ENCODE measurements around the gene DMAC2L. TPM values are rescaled to one million over a fixed set of nuclear protein-coding genes. Genes with fewer than 3 reads are reported as not detected.

Gene DMAC2L
- total and polyA plus RNA-seq, 5 donors, result 14.8 to 23.6 (median 19.9) TPM

DNA sequence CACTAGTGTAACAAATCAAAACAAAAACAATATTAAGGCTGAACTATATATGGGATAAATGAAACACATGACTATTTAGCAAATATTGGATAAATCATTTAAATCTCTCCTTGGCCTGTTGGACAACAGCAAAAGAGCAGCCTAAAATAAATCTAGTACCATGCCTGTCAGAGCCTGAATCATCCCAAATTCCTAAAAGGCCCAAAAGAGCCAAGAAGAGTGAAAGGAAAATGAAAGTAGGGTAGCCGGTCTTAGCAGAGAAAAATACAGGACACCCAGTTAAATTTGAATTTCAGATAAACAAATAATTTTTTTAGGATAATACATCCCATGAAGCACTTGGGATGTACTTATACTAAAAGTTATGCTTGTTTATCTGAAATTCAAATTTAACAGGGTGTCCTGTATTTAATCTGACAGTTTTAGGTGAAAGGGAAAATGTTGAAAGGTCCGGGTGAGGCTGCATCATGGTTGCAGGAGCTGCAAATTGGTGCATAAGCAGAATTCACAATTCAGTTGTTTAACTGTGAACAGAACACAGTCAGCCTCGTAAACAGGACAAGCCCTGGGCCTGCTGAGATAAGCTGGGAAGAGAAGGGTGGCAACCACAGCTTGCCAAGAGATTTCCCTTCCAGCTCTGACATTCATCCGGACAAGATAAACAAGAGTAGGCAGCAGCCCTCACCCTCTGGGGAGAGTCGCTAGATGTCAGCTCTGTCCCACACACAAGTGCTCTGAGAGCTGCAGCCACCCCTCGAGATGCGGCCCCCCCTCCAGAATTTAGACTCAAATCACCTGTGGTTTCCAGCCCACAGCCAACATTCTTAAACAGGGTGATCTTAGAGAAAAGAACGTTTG, 30.3 kb downstream of the DMAC2L start:
- DNase-seq, result peak; percentile 47 to 74 (median 74)
- peak; percentile 93 to 94 for ATAC-seq

DNA sequence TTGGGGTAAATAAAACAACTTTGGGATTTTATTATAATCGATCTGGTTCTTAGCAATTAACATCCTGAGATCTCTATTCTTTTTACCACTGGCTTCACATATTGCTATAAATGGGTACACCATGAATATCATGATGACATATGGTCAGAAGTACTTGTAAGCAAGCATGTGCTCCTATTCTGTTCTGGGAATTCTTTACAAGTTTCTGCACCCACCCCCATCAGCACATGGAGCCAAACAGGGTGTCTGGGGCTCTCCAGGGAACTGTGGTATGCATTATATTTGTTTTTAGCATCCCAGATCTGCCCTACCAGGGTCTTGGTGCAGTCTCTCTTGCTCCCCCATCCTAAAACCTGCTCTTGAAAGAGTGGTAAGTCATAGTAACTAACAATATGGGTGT, 31.3 kb downstream of the DMAC2L start:
- H3K27ac ChIP-seq (ENCODE audit: low read length), result no peak overlapping the region
- DNase-seq (no peak), ATAC-seq (no peak)
- intact Hi-C loops (cut with DNase I), result no loop called here
- no peak overlapping the region for H3K4me3 ChIP-seq (ENCODE audit: low read length)
- 64% methylated on average over 1 of the region's 1 CpG for WGBS
- H3K27me3 ChIP-seq (ENCODE audit: control insufficient read depth, insufficient read depth), result no peaks in the 10 kb centered on the region
- peaks cover 5% of the 10 kb centered on the region for H3K4me1 ChIP-seq (ENCODE audit: control insufficient read depth, insufficient read depth, low read length)
- no peaks in the 10 kb centered on the region for H3K9me3 ChIP-seq (ENCODE audit: control insufficient read depth, low read length)

More for the DNA sequence above, 30.3 kb downstream of the DMAC2L start:
- Histone ChIP-seq H3K27ac (ENCODE audit: low read length) (peak overlapping the region; percentile 79), H3K9me3 (ENCODE audit: control insufficient read depth, low read length) (no peaks in the 10 kb centered on the region), H3K4me1 (ENCODE audit: control insufficient read depth, insufficient read depth, low read length) (peaks cover 5% of the 10 kb centered on the region), H3K4me3 (ENCODE audit: low read length) (peak overlapping the region; percentile 44), H3K27me3 (ENCODE audit: control insufficient read depth, insufficient read depth) (no peaks in the 10 kb centered on the region)
- intact Hi-C loops (cut with DNase I), result no loop called here
- 2% methylated on average over 8 of the region's 8 CpGs for WGBS

DNA sequence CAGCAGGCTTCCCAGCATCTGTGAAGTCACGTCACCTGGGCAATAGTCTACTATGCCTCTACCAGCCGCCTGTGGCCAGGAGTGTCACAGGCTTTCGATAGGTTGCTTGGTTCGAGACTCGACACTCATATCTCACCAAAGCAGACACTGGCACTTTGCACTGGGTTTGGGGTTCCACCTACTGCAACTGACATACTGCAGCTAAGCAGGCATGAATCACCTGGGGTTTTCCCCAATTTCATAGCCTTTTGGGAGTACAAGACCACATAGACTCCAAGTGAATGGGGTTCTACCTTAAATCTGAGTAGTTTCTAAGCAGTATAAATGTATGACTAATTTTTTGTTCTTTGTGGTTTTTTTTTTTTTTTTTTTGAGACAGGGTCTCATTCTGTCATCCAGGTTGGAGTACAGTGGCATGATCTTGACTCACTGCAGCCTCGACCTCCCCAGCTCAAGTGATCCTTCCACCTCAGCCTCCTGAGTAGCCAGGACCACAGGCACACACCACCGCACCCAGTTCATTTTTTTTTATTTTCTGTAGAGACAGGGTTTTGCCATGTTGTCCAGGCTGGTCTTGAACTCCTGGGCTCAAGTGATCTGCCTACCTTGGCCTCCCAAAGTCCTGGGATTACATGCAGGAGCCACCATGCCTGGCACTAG, 32.1 kb downstream of the DMAC2L start:
- intact Hi-C loops (cut with DNase I), result no loop called here
- H3K27ac ChIP-seq (ENCODE audit: low read length), result no peak overlapping the region
- peaks cover 5% of the 10 kb centered on the region for H3K4me1 ChIP-seq (ENCODE audit: control insufficient read depth, insufficient read depth, low read length)
- no peak for ATAC-seq
- WGBS, result 91% methylated on average over 7 of the region's 7 CpGs
- H3K4me3 ChIP-seq (ENCODE audit: low read length), result no peak overlapping the region
- no peak for DNase-seq
- no peaks in the 10 kb centered on the region for H3K27me3 ChIP-seq (ENCODE audit: control insufficient read depth, insufficient read depth)
- H3K9me3 ChIP-seq (ENCODE audit: control insufficient read depth, low read length), result no peaks in the 10 kb centered on the region

DNA sequence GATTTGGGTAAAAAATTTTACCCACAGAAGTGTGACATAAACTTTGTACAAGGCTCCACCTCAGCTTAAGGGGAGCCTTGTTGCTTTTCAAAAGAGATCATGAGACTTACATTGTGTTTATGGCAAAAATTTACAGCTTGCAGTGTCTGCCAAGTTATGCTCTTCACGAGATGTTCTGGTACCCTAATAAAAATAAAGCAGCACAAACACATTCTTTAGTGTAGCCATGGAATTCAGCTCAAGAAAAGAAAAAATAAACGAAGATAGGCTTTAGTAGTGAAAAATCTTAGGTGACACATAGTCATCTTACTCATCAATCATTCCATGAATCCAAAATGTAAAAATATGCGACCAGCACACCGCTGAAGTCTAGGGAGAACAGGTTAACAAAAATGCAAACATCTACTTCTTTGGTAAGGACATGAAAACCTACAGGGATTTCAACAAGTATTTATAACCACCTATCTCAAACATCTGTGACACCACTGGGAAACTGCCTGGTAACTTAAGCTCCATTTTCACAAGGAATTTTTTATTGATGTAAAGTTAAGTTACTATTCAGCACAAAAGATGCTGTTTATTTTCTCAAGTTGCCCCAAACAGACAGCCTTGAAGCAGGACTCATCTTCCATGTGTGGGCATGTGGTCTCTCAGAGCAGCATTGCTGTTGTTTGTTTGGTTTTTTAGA, 32.9 kb downstream of the DMAC2L start:
- Histone ChIP-seq H3K4me3 (ENCODE audit: low read length) (no peak overlapping the region), H3K27ac (ENCODE audit: low read length) (no peak overlapping the region), H3K4me1 (ENCODE audit: control insufficient read depth, insufficient read depth, low read length) (peaks cover 5% of the 10 kb centered on the region), H3K27me3 (ENCODE audit: control insufficient read depth, insufficient read depth) (no peaks in the 10 kb centered on the region), H3K9me3 (ENCODE audit: control insufficient read depth, low read length) (no peaks in the 10 kb centered on the region)
- ATAC-seq (no peak), DNase-seq (no peak)
- WGBS, result 67% methylated on average over 4 of the region's 4 CpGs
- intact Hi-C loops (cut with DNase I), result no loop called here

DNA sequence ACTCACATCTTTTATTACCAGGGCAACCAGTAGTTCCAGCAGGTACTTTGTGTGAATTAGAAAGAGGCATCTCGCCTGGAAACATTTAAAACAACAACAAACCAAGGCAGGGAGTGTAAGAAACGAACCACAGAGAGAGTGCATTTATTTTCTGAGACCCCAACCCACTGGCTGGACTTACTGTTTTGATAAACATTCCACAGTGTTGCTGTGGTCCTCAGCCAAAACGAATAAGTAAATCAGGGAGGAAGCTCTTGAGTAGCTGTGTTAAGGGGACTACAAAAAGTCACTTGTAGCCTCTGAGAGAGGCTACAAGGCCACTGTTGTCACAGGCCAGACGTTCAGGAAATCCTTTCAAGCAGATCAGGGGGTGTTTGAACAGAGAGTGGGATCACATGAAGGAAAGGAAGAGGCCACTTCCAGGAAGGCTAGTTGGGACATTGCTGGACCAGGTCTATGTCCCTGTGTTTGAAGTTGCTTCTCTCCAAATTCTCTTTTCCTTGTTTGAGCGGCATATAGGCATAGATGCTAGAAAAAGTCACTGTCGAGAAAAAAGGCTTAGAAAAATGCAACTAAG, 33.8 kb downstream of the DMAC2L start:
- intact Hi-C loops (cut with DNase I), result no loop called here
- no peak for ATAC-seq
- Histone ChIP-seq H3K4me3 (ENCODE audit: low read length) (no peak overlapping the region), H3K27me3 (ENCODE audit: control insufficient read depth, insufficient read depth) (no peaks in the 10 kb centered on the region), H3K9me3 (ENCODE audit: control insufficient read depth, low read length) (no peaks in the 10 kb centered on the region), H3K4me1 (ENCODE audit: control insufficient read depth, insufficient read depth, low read length) (peaks cover 5% of the 10 kb centered on the region), H3K27ac (ENCODE audit: low read length) (no peak overlapping the region)
- WGBS, result 51% methylated on average over 6 of the region's 6 CpGs
- no peak for DNase-seq

DNA sequence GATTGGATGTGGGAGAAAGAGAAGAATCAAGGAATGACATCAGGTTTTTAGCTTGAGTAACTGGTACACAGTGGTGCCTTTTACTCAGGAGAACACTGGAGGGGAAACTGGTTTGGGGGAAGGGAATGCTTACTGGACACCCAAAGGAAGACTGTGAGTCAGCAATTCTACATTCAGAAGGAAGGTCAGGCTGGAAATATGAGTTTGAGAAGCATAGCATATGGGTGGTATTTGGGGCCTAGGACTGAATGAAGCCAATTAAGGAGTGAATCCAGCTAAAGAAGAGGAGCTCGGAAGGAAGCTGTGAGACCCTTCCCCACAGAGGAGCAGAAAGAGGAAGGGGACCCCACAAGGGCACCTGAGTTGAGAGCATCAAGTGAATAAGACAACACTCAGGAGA, 35.4 kb downstream of the DMAC2L start:
- no peak for DNase-seq
- Histone ChIP-seq H3K9me3 (ENCODE audit: control insufficient read depth, low read length) (no peaks in the 10 kb centered on the region), H3K4me3 (ENCODE audit: low read length) (no peak overlapping the region), H3K4me1 (ENCODE audit: control insufficient read depth, insufficient read depth, low read length) (peaks cover 5% of the 10 kb centered on the region), H3K27me3 (ENCODE audit: control insufficient read depth, insufficient read depth) (no peaks in the 10 kb centered on the region), H3K27ac (ENCODE audit: low read length) (no peak overlapping the region)
- intact Hi-C loops (cut with DNase I), result no loop called here
- WGBS, result 97% methylated on average over 1 of the region's 1 CpG
- peak in 1 of 2 donors; percentile 23 for ATAC-seq

DNA sequence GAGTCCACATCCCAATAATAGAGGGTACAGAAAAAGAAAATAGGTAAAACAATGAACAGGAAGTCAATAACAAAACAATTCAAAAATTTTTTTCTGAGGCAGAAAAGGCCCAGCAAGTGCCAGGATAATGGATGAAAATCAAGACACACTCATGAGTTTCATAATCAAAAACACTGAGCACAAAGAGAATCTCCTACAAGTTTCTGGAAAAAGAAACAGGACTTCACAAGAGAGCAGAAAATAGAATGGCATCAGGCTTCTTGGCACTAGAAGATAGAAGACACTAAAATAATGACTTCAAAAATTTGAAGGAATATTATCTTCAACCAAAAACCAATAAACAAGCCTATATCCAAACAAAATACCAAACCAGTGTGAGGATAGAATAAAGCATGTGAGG, 36.8 kb downstream of the DMAC2L start:
- no peaks in the 10 kb centered on the region for H3K9me3 ChIP-seq (ENCODE audit: control insufficient read depth, low read length)
- DNase-seq, result no peak
- no peak overlapping the region for H3K4me3 ChIP-seq (ENCODE audit: low read length)
- intact Hi-C loops (cut with DNase I), result no loop called here
- H3K4me1 ChIP-seq (ENCODE audit: control insufficient read depth, insufficient read depth, low read length), result peaks cover 2% of the 10 kb centered on the region
- no peak overlapping the region for H3K27ac ChIP-seq (ENCODE audit: low read length)
- no peaks in the 10 kb centered on the region for H3K27me3 ChIP-seq (ENCODE audit: control insufficient read depth, insufficient read depth)
- no peak for ATAC-seq

DNA sequence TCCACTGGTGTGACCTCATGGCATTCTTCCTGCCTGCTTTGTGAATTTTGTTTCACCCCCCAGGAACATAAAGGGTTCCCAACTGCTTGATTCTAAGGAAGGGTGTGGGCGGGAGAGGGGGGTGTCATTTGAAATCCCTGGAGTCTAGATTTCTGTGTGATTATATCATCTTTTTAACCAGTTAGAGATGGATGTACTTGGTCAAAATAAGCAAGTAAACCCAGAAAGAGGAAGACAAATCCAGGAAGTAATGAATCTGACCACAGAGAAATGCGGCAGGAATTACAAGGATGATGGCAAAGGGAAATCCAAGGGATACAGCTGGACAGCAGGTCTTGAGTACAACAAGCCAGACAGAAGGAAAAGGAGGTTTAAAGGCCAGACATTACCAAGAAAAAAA, 38.9 kb downstream of the DMAC2L start:
- 75% methylated on average over 2 of the region's 2 CpGs for WGBS

DNA sequence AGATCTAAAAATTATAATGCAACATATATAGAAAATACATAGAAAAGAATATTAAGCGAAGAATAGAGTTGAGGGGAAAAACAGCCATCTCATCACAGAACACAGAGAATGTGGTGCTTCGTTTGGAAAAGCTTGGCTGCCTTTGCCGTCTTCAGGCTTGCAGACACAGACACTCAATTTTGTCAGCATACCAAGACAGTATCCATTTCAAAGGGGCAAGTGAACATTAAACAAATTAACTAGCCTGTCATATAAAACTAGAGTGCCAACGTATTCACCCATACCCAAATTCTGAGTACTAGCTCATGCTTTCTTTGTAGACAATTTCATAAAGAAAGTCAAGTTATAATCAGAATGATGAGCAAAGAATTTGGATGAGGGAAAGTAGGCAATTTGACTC, 40.5 kb downstream of the DMAC2L start:
- intact Hi-C loops (cut with DNase I), result no loop called here

More for the DNA sequence above, 38.9 kb downstream of the DMAC2L start:
- no peak overlapping the region for H3K27ac ChIP-seq (ENCODE audit: low read length)
- intact Hi-C loops (cut with DNase I), result no loop called here
- ATAC-seq, result no peak
- no peaks in the 10 kb centered on the region for H3K9me3 ChIP-seq (ENCODE audit: control insufficient read depth, low read length)
- no peaks in the 10 kb centered on the region for H3K27me3 ChIP-seq (ENCODE audit: control insufficient read depth, insufficient read depth)
- DNase-seq, result no peak
- no peaks in the 10 kb centered on the region for H3K4me1 ChIP-seq (ENCODE audit: control insufficient read depth, insufficient read depth, low read length)
- no peak overlapping the region for H3K4me3 ChIP-seq (ENCODE audit: low read length)

DNA sequence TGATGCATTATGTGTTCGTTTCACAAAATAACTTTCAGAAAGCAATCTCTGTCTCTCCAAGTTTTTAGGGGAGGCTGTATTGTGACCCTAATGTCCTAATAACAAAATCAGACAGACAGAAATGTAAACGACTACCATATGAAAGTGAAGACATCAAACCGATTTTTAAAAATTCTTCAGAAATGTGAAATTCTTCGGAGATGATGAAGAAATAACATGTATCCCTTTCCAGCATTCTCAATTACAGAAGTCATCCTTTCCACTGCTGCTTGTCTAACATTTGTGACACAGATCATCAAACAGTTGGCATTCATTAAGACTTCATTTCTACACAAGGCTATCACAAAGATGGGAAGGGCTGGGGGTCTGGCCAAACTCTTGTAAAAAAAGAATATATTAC, 41.0 kb downstream of the DMAC2L start:
- no peaks in the 10 kb centered on the region for H3K27me3 ChIP-seq (ENCODE audit: control insufficient read depth, insufficient read depth)
- DNase-seq, result no peak
- no peaks in the 10 kb centered on the region for H3K9me3 ChIP-seq (ENCODE audit: control insufficient read depth, low read length)
- no peak overlapping the region for H3K27ac ChIP-seq (ENCODE audit: low read length)
- no peak for ATAC-seq
- WGBS, result 75% methylated on average over 4 of the region's 4 CpGs
- no peak overlapping the region for H3K4me3 ChIP-seq (ENCODE audit: low read length)
- no peaks in the 10 kb centered on the region for H3K4me1 ChIP-seq (ENCODE audit: control insufficient read depth, insufficient read depth, low read length)
- intact Hi-C loops (cut with DNase I), result no loop called here

More for the DNA sequence above, 40.5 kb downstream of the DMAC2L start:
- WGBS, result 69% methylated on average over 4 of the region's 4 CpGs
- H3K27ac ChIP-seq (ENCODE audit: low read length), result no peak overlapping the region
- DNase-seq (no peak), ATAC-seq (no peak)
- no peak overlapping the region for H3K4me3 ChIP-seq (ENCODE audit: low read length)
- no peaks in the 10 kb centered on the region for H3K9me3 ChIP-seq (ENCODE audit: control insufficient read depth, low read length)
- H3K4me1 ChIP-seq (ENCODE audit: control insufficient read depth, insufficient read depth, low read length), result no peaks in the 10 kb centered on the region
- H3K27me3 ChIP-seq (ENCODE audit: control insufficient read depth, insufficient read depth), result no peaks in the 10 kb centered on the region

DNA sequence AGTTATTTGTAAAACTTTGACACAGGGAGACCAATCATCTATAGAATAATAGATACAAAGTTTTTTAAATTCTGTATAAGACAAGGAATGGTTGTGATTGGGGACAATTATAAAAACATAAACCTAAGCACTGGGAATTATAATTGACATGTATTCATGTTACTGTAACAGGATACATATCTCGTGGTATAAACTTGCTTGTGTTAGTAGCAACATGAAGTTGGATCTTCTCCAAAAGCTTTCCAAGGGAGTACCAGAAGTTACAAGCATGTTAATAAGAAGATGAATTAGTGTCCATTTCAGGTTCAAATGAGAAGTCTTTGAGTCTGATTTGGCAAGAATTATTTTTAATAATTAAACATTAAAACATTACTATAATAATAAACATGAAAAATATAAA, 42.4 kb downstream of the DMAC2L start:
- ATAC-seq (no peak), DNase-seq (no peak)
- Histone ChIP-seq H3K4me3 (ENCODE audit: low read length) (no peak overlapping the region), H3K27me3 (ENCODE audit: control insufficient read depth, insufficient read depth) (no peaks in the 10 kb centered on the region), H3K4me1 (ENCODE audit: control insufficient read depth, insufficient read depth, low read length) (no peaks in the 10 kb centered on the region), H3K9me3 (ENCODE audit: control insufficient read depth, low read length) (no peaks in the 10 kb centered on the region), H3K27ac (ENCODE audit: low read length) (no peak overlapping the region)
- 51% methylated on average over 1 of the region's 1 CpG for WGBS
- intact Hi-C loops (cut with DNase I), result no loop called here

Measured in right cardiac atrium (tissue), 5 donors.